NCI-H524 treated with DMSO at 0.1 percent for 48 hours (cell line): ENCODE data around the gene THSD8.

Source experiments
- DNase-seq: peaks from one replicate; lab custom pipeline; 2025; lab: John Stamatoyannopoulos, UW

THSD8 gene

DNA sequence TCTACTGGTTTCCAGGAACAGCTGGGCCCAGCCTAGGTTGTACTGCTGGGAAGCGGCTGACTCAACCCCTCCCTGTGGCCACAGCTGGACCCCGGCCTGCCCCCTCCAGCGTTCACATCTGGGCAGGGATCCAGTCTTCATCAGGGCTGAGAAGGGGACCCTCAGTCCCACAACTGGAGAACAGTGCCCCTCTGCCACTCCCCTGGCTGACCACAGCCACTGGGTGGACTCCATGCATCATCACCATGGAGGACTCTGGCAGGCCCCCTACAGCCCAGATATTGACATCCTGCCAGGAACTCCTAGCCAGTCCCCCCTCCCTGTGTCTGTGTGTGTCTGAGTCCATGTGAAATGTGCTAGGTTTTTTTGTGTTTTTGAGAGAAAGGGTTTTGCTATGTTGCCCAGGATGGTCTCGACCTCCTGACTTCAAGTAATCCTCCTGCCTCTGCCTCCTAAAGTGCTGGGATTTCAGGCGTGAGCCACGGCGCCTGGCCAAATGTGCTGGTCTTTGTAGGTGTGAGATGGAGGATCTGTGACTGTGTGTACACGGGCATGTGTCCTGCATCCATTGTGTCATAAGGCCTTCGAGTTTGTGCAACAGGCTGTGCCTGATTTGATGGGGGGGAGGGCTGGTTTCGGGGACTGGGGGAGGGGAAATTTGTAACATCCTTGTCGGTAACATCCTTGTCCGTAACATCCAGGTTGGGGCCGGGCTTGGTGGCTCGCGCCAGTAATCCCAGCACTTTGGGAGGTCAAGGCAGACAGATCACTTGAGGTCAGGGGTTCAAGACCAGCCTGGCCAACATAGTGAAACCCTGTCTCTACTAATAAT lies 22.5 kb upstream of the THSD8 start:
- no peak for DNase-seq

DNA sequence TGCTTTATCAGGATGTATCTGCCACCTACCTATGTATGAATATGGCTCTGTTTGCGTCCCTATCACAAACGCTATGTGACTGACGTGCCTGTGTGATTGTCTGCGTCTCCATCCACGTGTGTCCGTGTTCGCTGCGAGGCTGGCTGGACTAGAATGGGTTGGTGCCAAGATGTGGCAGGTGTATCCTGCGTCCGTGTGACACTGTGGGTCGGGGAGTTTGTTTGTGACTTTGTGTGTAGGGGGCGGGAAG lies 19.8 kb upstream of the THSD8 start:
- DNase-seq: no peak

GRCh38 chr19:12782424-12783290 lies 19.2 kb upstream of the THSD8 start:
- DNase-seq: no peak

DNA sequence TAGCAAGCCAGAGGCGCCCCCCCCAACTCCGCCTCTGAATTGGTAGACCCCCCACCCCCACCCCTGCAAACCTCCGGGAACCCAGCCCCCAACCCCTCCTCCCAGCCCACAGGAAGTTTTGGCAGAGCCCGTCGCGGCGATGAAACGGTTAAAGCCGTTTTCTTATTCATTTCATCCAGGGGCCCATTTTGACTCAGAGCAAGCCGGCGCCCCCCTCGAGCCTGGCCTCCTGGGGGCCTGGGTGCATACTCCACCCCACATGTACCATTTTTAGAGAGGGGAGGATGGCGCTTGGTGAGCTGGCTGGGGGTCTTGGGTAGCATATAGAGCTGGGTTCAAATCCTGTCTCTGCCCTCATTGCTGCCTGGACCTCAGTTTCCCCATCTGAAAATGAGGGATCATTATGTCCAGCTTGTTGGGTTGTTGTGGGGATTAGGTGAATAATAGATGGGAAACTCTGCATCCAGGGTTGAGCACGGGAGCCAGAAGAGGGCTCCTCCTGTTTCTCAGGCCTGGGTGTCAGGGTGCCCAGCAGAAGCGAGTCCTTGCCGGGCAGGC lies 18.5 kb upstream of the THSD8 start:
- no peak for DNase-seq

DNA sequence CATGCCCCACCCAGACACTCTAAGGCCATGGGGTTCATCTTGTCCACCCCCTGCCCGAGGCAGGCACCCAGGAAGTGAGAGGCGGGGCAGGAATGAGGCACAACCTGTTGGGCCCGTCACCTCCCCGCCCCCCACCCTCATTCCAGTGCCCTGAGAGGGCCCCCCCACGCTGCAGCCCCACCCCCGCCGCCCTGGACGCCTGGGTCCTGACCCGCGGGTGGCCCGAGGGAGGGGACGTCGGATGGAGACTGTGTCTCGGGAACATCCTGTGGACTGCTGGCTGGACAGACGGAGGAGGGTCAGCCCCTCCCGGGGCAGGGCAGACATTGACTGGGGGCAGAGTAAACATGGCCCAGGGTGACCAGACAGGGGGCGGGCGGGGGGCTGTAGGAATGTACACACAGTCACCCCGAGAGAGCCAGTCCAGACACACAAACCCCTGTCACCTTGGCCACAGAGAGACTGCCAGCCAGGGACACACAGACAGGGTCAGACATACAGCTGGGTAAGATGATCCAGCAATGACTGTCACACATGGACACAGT lies 17.9 kb upstream of the THSD8 start:
- DNase-seq: no peak

GRCh38 chr19:12784394-12784870 lies 17.4 kb upstream of the THSD8 start:
- no peak for DNase-seq

GRCh38 chr19:12784871-12785430 lies 16.9 kb upstream of the THSD8 start:
- DNase-seq: no peak

GRCh38 chr19:12785431-12786031 lies 16.3 kb upstream of the THSD8 start:
- no peak for DNase-seq

DNA sequence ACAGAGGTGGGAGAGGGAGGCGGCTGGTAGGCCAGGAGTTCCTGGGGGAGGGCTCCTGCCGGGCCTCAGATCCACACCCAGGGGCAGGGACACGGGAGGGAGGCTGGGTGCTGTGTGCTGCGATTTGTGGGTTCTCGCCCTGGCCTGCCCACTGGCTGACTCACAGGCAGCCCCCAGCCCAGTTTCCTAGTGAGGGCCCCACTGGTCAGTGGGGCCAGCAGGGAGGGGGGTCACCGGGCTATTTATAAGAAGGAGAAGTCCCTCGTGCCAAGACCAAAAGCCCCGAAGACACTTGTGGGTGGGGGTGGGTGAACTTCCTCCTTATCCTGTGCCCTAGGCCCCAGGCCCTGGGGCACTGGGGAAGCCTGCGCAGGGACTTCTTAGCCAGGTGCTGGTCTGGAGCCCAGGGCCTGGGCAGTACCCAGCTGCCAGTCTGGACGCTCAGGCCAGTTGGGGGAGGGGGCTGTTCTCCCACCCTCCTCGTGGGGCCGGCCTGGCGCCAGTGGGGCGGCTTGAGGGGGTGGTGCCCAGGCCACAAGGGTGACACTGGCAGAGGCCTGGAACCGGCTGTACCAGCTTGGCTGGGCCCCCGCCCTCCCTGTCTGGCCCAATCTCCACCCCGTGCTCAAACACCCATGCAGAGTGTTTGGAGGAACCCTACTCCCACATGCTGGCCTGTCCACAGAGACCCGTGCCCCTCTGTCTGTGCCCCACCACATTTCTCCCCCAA lies 15.6 kb upstream of the THSD8 start:
- DNase-seq: no peak

- no peak for DNase-seq
Measured at GRCh38 chr19:12786952-12787351, 14.9 kb upstream of the THSD8 start.

- no peak for DNase-seq
Measured at GRCh38 chr19:12787458-12787857, 14.4 kb upstream of the THSD8 start.

- DNase-seq: no peak
Measured at GRCh38 chr19:12788042-12788681, 13.7 kb upstream of the THSD8 start.

DNA sequence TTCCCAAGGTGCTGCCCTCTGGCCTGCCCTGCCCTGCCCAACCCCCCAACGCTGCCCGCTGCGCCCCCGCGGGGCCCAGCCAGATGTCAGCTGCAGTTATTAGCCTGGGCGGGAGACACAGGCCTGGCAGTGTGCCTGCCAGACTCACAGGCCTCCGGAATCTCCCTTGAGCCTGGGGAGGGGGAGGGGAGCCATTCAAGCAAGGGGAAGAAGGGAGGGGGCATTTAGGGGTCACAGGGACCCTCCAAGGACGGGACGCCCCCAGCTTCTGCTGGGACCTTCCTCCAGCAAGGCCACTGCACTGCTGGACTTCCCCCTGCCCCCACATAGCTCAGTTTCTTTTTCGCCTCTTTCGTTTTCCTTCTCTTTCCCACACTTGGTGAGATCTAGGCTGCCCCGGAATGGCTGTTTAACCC lies 13.2 kb upstream of the THSD8 start:
- no peak for DNase-seq

DNA sequence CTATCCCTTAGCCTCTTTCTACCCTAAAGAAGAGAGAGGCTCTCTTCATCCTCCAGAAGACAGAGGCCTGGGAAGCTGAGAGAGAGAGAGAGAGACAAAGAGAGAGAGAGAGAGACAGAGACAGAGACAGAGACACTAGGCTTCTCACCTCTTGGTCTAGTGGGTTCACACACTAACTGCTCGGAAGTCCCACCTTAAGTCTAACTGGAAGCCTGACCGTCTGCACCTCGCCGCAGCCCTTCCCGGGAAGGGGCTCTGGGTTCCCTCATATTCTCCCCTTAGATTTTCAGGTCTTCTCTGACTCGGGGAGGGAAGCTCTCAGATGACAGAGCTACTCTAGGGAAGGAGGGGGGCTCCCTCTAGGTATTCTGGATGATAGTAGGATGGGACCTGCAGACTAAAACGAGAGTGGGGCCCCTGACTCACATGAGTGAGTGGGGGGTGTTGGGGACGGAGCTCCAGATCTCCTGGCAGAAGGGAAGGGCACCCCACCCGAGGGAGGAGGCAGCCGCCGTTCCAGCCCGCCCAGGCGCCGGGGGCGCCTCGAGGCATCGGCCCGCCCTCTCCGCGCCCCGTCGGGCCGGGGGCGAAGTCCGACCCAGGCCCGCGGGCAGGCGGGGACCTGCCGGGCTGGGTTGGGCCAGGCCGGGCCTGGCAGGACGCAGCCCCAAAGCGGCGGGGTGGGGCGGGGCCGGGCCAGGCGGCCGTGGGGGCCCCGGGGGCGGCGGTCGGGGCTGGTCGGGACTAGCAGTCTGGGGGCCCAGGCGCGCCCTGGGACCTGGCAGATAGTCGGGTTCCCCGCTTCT lies 12.6 kb upstream of the THSD8 start:
- no peak for DNase-seq

DNA sequence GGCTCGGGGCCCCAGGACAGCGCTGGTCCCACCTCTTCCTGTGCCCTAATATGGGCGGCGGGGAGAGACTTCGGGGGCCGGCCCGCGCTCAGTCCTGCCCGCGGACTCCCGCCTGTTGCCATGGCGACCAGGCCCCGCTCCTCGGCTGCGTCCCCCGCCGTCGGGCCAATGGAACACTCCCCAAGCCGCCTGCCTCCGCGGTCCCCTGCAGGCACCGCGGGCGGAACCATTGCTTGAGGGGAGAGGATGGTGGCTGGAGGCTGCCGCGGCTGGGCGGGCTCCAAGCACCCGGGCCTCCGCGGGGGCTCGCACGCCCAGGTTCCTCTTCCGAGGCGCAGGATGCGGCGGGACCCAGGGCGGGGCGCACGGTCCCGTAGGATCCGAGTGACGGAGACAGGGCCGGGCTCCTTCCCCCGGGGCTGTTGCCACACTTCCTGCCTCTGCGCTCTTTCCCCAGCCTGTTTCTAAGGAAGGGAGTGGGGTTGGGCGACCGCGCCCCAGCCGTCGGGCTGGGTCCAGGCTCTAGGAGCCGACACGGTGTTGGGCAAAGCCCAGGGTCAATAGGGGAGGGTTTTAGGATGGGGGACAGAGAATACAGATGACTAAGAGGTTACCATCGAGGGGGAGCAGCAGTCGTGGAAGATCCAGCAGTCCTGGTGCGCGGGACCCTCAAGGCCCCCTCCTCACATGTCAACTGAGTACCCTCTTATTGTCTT lies 11.8 kb upstream of the THSD8 start:
- peak; percentile 67 for DNase-seq

DNA sequence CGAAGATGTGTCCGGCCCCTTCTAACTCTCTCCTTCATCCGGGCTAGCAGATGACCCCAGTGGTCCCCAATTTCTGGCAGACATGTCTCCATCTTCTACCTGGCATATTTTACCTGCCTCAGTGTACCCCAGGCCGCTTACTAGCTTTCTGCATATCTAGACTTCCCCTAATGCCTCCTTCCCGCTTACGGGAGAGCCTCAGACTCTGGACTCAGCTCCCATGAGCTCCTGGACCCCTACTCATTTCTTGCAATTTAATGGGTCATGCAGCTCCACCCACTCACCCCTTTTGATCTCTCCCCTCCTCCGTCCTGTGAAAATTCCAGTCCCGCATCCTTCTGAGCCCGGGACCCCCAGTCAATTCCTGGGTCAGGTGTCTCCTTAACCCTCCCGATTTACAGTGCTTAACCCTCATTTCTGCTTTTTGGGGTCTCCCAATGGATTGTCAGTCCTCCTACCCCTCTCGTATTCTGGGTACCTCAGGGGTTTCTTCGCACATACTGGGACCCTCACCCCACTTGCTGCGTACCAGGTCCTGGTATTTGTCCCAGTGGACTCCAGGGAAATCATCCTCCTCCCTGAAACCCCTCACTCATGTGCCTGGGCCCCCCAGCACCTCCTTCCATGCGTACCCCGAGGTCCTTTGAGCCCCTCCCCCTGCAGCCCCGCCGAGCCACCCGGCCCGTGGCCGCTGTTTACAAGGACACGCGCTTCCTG lies 11.1 kb upstream of the THSD8 start:
- no peak for DNase-seq

DNA sequence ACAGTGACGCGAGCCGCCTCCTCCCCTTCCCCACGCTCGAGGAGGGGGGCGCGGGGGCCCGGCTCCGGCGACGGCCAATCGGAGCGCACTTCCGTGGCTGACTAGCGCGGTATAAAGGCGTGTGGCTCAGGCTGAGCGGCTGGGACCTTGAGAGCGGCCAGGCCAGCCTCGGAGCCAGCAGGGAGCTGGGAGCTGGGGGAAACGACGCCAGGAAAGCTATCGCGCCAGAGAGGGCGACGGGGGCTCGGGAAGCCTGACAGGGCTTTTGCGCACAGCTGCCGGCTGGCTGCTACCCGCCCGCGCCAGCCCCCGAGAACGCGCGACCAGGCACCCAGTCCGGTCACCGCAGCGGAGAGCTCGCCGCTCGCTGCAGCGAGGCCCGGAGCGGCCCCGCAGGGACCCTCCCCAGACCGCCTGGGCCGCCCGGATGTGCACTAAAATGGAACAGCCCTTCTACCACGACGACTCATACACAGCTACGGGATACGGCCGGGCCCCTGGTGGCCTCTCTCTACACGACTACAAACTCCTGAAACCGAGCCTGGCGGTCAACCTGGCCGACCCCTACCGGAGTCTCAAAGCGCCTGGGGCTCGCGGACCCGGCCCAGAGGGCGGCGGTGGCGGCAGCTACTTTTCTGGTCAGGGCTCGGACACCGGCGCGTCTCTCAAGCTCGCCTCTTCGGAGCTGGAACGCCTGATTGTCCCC lies 10.4 kb upstream of the THSD8 start, which contains the start of gene JUNB:
JUNB (plus strand) TSS at position 142 of the 706 bp plus-strand sequence; CDS start at position 428, 286 bp downstream.
- DNase-seq: peak; percentile 65
